K562 (cell line): Measurements from ENCODE around the gene ODAD4. TPM values are rescaled to one million over a fixed set of nuclear protein-coding genes. Genes with fewer than 3 reads are reported as not detected.

Experiments used
- ARID4B ChIP-seq: sonication (generic); formaldehyde crosslinking; IDR thresholded peaks from 2 replicates; pipeline ENCODE4 v1.8.0; 2022; ENCODE audit warnings: mild to moderate bottlenecking, missing genetic modification reagents
- CCNT2 ChIP-seq: IDR thresholded peaks from 2 replicates; pipeline ENCODE4 v1.6.1; 2011; ENCODE audit warnings: borderline replicate concordance, low read depth, mild to moderate bottlenecking, moderate library complexity, mixed read lengths, low read length; ENCODE audit not compliant: insufficient read length; ENCODE audit errors: extremely low read depth
- E2F1 ChIP-seq: sonication (generic); formaldehyde crosslinking; IDR thresholded peaks from 2 replicates; pipeline ENCODE4 v1.8.1; 2023; ENCODE audit warnings: mild to moderate bottlenecking, missing genetic modification reagents, moderate library complexity
- FUS ChIP-seq: fragments of 200-400 bp; formaldehyde crosslinking; optimal IDR thresholded peaks from 2 replicates; pipeline ENCODE3; 2017; ENCODE audit warnings: low read depth, low read length
- GABPA ChIP-seq: fragments of 200-800 bp; sonication (Bioruptor generic); conservative IDR thresholded peaks from 2 replicates; pipeline ENCODE4 v1.6.1; 2016; ENCODE audit warnings: low read depth, missing genetic modification characterization, missing compliant biosample characterization
- GABPB2 ChIP-seq: fragments of 250-450 bp; sonication (Bioruptor Pico); conservative IDR thresholded peaks from 2 replicates; pipeline ENCODE4 v1.5.1; 2021; ENCODE audit warnings: mild to moderate bottlenecking
- MAFF ChIP-seq: IDR thresholded peaks from 2 replicates; pipeline ENCODE4 v1.6.1; 2012; ENCODE audit warnings: low read length, improper control_type of control experiment
- POLR2B ChIP-seq: fragments of 450-650 bp; IDR thresholded peaks from 2 replicates; pipeline ENCODE4 v1.6.1; 2018; ENCODE audit warnings: low read depth; ENCODE audit not compliant: partially characterized antibody
- POLR2G ChIP-seq: fragments of 200-400 bp; formaldehyde crosslinking; IDR thresholded peaks from 2 replicates; pipeline ENCODE4 v1.6.1; 2017; ENCODE audit warnings: low read depth, mild to moderate bottlenecking, antibody characterized with exemption, low read length, moderate library complexity
- PRPF4 ChIP-seq: fragments of 200-400 bp; formaldehyde crosslinking; IDR thresholded peaks from one replicate; pipeline ENCODE4 v1.6.1; 2017; ENCODE audit warnings: low read length, low read depth, mild to moderate bottlenecking; ENCODE audit not compliant: insufficient read depth, poor library complexity, severe bottlenecking
- STAT5A ChIP-seq: IDR thresholded peaks from 2 replicates; pipeline ENCODE4 v1.6.1; 2012; ENCODE audit warnings: low read length, inconsistent platforms, borderline replicate concordance
- ZBTB12 ChIP-seq: fragments of 250-450 bp; sonication (Bioruptor Pico); IDR thresholded peaks from 2 replicates; pipeline ENCODE4 v1.4.0; 2020
- ZBTB43 ChIP-seq: sonication (generic); formaldehyde crosslinking; IDR thresholded peaks from 2 replicates; pipeline ENCODE4 v1.8.0; 2023; ENCODE audit warnings: mild to moderate bottlenecking, missing genetic modification reagents
- ZNF197 ChIP-seq: fragments of 200-800 bp; sonication (Bioruptor generic); IDR thresholded peaks from 2 replicates; pipeline ENCODE4 v1.6.1; 2016; ENCODE audit warnings: low read depth, missing genetic modification characterization, missing compliant biosample characterization
- ZNF639 ChIP-seq, 2 experiments: fragments of 200-800 bp in 1 of 2; sonication (Bioruptor generic) in 1 of 2; sonication (generic) in 1 of 2; formaldehyde crosslinking in 1 of 2; IDR thresholded peaks in 1 of 2; conservative IDR thresholded peaks in 1 of 2; 2 replicates each; pipeline versions ENCODE4 v1.5.0 to v1.6.1; 2016 to 2020; ENCODE audit warnings: missing compliant biosample characterization in 1 of 2, missing genetic modification characterization in 1 of 2, missing genetic modification reagents in 1 of 2
- ZNF76 ChIP-seq: fragments of 250-450 bp; sonication (Bioruptor Pico); IDR thresholded peaks from 2 replicates; pipeline ENCODE4 v1.4.0; 2020; ENCODE audit warnings: mild to moderate bottlenecking, moderate library complexity, borderline replicate concordance
- polyA plus RNA-seq, 8 experiments: library from polyadenylated mRNA; depleted of rRNA in 4 of 8; stranded (reverse) in 5 of 8; unstranded in 3 of 8; fragments of >200 nt; fragmentation: Nextera tagmentation in 2 of 8; fragmentation: Illumina TruSeq in 1 of 8; extraction: Ambion mirVana in 2 of 8; extraction: Trizol in 1 of 8; gene quantifications; 2 replicates each; pipeline versions ENCODE4 v1.2.1 to v1.2.3, GENCODE V29; 2011 to 2014; ENCODE audit warnings: inconsistent platforms in 1 of 8, missing spikeins in 1 of 8
- total RNA-seq, 7 experiments: library from RNA; depleted of rRNA in 6 of 7; stranded (reverse); fragments of >200 nt in 6 of 7; fragmentation: Illumina TruSeq in 2 of 7; extraction: Trizol in 2 of 7; gene quantifications; 2 replicates each; pipeline versions ENCODE4 v1.2.1 to v1.2.3, GENCODE V29; 2011 to 2021; ENCODE audit warnings: low replicate concordance in 1 of 7

ODAD4 gene
- total and polyA plus RNA-seq, 9 of the 15 experiments (the other 6 are each of a cell fraction or from before 2014, with no cell fraction given), result 0.09 to 0.98 (median 0.51) TPM

GRCh38 chr17:41966463-41967140 is 36.2 kb downstream of the ODAD4 start, which contains the start of gene CNP (continued):
- peak; percentile 42; the same call in 1 of the 2 replicates for TF ChIP-seq ARID4B
- TF ChIP-seq ZNF76, result 0 out of 2 replicates have a peak, but pooled peaks have one; percentile 43
- TF ChIP-seq CCNT2, result peak; percentile 52
- peak; percentile 2; the same call in 1 of the 2 replicates for TF ChIP-seq MAFF
- TF ChIP-seq ZBTB12, result no peak
- no peak; a peak in 1 of 4 replicates for TF ChIP-seq ZNF639 (CRISPR knock-in tag; conservative IDR thresholded peaks at IDR 0.05 in 1 of 2, IDR thresholded peaks at IDR 0.05 in 1 of 2)
- peak; percentile 16 for TF ChIP-seq FUS
- TF ChIP-seq POLR2B, result no peak
- TF ChIP-seq ZNF197 (CRISPR knock-in tag), result 0 out of 2 replicates have a peak, but pooled peaks have one; percentile 21
- TF ChIP-seq STAT5A, result no peak
- no peak for TF ChIP-seq GABPB2 (CRISPR knock-in tag)
- peak; percentile 94 for TF ChIP-seq POLR2G
- TF ChIP-seq GABPA (tag), result no peak
- peak; percentile 32 for TF ChIP-seq PRPF4
- peak; percentile 82; the same call in 1 of the 2 replicates for TF ChIP-seq E2F1
- TF ChIP-seq ZBTB43 (CRISPR knock-in tag), result no peak
